ENCODE measurements around the gene TXNDC11. TPM values are rescaled to one million over a fixed set of nuclear protein-coding genes. Genes with fewer than 3 reads are reported as not detected.

Gene TXNDC11
- polyA plus RNA-seq, 1 donor (not counting 4 experiments of a cell fraction or from before 2014, with no cell fraction given), result 35.9 TPM

DNA sequence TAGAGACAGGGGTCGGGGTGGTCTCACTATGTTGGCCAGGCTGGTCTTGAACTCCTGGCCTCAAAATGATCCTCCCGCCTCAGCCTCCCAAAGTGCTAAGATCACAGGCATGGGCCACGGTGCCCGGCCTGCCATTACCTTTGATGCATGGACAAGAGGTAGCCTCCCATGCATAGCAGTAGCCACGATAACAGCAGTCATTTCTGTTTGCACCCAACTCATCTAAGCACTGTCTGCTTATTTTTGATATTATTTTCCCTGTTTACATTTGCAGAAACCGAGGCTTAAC is 111.9 kb downstream of the TXNDC11 start:
- Histone ChIP-seq H3K4me2 (ENCODE audit: control insufficient read depth, extremely low read depth, insufficient read depth, low read depth, low read length) (no peak overlapping the region), H3K36me3 (ENCODE audit: control insufficient read depth in 2 of 2, extremely low read depth in 1 of 2, insufficient read depth in 2 of 2, low read length in 2 of 2) (no peaks in the 10 kb centered on the region), H2AFZ (ENCODE audit: control insufficient read depth, low read length) (no peak overlapping the region), H3K27ac (ENCODE audit: control insufficient read depth, insufficient read depth, low read length) (no peak overlapping the region), H4K20me1 (ENCODE audit: control insufficient read depth, extremely low read depth, insufficient read depth, low read length) (no peaks in the 10 kb centered on the region), H3K9me3 (ENCODE audit: control insufficient read depth, low read depth, low read length) (no peaks in the 10 kb centered on the region), H3K4me3 (ENCODE audit: control insufficient read depth in 2 of 3, extremely low read depth in 1 of 3, insufficient read depth in 2 of 3, low read depth in 1 of 3, low read length in 3 of 3) (no peak overlapping the region), H3K9ac (ENCODE audit: control insufficient read depth, extremely low read depth, insufficient read depth, low read length) (no peak overlapping the region), H3K4me1 (ENCODE audit: control insufficient read depth, extremely low read depth, insufficient read depth, low read length) (peaks cover 28% of the 10 kb centered on the region), H3K9me1 (ENCODE audit: control insufficient read depth, extremely low read depth, insufficient read depth, low read length) (no peaks in the 10 kb centered on the region), H3K79me2 (ENCODE audit: control insufficient read depth, insufficient read depth, low read length) (no peaks in the 10 kb centered on the region), H3K27me3 (ENCODE audit: control insufficient read depth, extremely low read depth, insufficient read depth, low read length) (no peaks in the 10 kb centered on the region)
- DNase-seq (ENCODE audit: low read depth, low spot score) (no peak), FAIRE-seq (no peak)
- dilution Hi-C loops (cut with MboI; ENCODE audit: extremely low pct_ligation_motif_present, low sequenced_read_pairs), result no loop called here
- TF ChIP-seq, protein P1, sequence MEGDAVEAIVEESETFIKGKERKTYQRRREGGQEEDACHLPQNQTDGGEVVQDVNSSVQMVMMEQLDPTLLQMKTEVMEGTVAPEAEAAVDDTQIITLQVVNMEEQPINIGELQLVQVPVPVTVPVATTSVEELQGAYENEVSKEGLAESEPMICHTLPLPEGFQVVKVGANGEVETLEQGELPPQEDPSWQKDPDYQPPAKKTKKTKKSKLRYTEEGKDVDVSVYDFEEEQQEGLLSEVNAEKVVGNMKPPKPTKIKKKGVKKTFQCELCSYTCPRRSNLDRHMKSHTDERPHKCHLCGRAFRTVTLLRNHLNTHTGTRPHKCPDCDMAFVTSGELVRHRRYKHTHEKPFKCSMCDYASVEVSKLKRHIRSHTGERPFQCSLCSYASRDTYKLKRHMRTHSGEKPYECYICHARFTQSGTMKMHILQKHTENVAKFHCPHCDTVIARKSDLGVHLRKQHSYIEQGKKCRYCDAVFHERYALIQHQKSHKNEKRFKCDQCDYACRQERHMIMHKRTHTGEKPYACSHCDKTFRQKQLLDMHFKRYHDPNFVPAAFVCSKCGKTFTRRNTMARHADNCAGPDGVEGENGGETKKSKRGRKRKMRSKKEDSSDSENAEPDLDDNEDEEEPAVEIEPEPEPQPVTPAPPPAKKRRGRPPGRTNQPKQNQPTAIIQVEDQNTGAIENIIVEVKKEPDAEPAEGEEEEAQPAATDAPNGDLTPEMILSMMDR (optimal IDR thresholded peaks at IDR 0.05 in 1 of 3, IDR thresholded peaks at IDR 0.05 in 1 of 3, conservative IDR thresholded peaks at IDR 0.05 in 1 of 3; ENCODE audit: extremely low read depth in 1 of 3, insufficient read depth in 2 of 3, low read length in 3 of 3), result no peak
- no peak for TF ChIP-seq EZH2 (IDR thresholded peaks at IDR 0.05; ENCODE audit: low read length)

DNA sequence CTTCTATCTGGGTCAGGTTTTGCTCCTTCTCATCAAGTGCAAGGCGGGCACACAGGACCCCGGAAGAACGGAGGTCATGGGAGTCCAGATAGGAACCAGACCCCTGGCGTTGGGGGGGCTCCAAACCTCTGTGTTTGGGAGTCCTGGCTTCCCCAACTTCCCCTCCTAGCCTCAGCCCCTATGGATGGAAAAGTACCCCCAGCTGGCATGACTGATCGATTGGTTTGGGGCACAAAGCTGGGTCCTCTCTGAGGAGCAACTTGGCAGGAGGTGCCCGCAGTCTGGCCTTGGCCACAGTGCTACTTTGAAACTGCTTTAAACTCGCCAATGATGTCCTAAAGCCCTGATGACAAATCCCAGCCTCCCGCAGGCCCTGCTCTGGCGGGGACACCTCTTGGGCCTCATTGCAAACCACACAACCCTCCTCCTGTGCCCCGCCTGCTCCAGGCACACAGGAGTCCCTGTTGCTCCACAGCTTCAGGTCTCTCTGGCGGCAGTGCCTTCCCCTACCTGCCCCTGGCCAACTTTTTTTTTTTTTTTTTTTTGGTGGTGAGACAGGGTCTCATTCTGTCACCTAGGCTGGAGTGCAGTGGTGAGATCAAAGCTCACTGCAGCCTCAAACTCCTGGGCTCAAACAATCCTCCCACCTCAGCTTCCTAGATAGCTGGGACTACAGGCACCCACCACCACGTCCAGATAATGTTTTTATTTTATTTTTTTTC is 112.5 kb downstream of the TXNDC11 start:
- H3K27ac ChIP-seq (ENCODE audit: control insufficient read depth, insufficient read depth, low read length), result no peak overlapping the region
- H3K9ac ChIP-seq (ENCODE audit: control insufficient read depth, extremely low read depth, insufficient read depth, low read length), result no peak overlapping the region
- H3K4me2 ChIP-seq (ENCODE audit: control insufficient read depth, extremely low read depth, insufficient read depth, low read depth, low read length), result no peak overlapping the region

More for the DNA sequence above, 112.5 kb downstream of the TXNDC11 start:
- Histone ChIP-seq H3K36me3 (ENCODE audit: control insufficient read depth in 2 of 2, extremely low read depth in 1 of 2, insufficient read depth in 2 of 2, low read length in 2 of 2) (no peaks in the 10 kb centered on the region), H3K4me3 (ENCODE audit: control insufficient read depth in 2 of 3, extremely low read depth in 1 of 3, insufficient read depth in 2 of 3, low read depth in 1 of 3, low read length in 3 of 3) (no peak overlapping the region), H3K79me2 (ENCODE audit: control insufficient read depth, insufficient read depth, low read length) (no peaks in the 10 kb centered on the region), H3K4me1 (ENCODE audit: control insufficient read depth, extremely low read depth, insufficient read depth, low read length) (peaks cover 26% of the 10 kb centered on the region), H2AFZ (ENCODE audit: control insufficient read depth, low read length) (no peak overlapping the region), H3K9me3 (ENCODE audit: control insufficient read depth, low read depth, low read length) (no peaks in the 10 kb centered on the region), H3K27me3 (ENCODE audit: control insufficient read depth, extremely low read depth, insufficient read depth, low read length) (no peaks in the 10 kb centered on the region), H3K9me1 (ENCODE audit: control insufficient read depth, extremely low read depth, insufficient read depth, low read length) (no peaks in the 10 kb centered on the region), H4K20me1 (ENCODE audit: control insufficient read depth, extremely low read depth, insufficient read depth, low read length) (no peaks in the 10 kb centered on the region)
- TF ChIP-seq, protein P1 (optimal IDR thresholded peaks at IDR 0.05 in 1 of 3, IDR thresholded peaks at IDR 0.05 in 1 of 3, conservative IDR thresholded peaks at IDR 0.05 in 1 of 3; ENCODE audit: extremely low read depth in 1 of 3, insufficient read depth in 2 of 3, low read length in 3 of 3), result no peak
- no peak for TF ChIP-seq EZH2 (IDR thresholded peaks at IDR 0.05; ENCODE audit: low read length)
- FAIRE-seq (no peak), DNase-seq (ENCODE audit: low read depth, low spot score) (no peak)
- dilution Hi-C loops (cut with MboI; ENCODE audit: extremely low pct_ligation_motif_present, low sequenced_read_pairs), result no loop called here

Small RNAs within 50 kb of the gene (small RNA-seq; reads per million reads assigned to genes)
- gene RF00017 (ENCODE audit: insufficient read length in 3 of 3, low read depth in 3 of 3, low replicate concordance in 1 of 3), result 0 reads per million in 3 experiments

Other genes starting within 250 kb of the TXNDC11 start
- gene LITAF, start 155.9 kb downstream of the TXNDC11 start, polyA plus RNA-seq, result 56.8 to 145 TPM (median 85.4 TPM) in 3 replicates
- 15.9 to 18.1 TPM (median 17.3 TPM) in 3 replicates for gene SNN, start 74.4 kb downstream of the TXNDC11 start, polyA plus RNA-seq
- 23.0 to 51.4 TPM (median 43.9 TPM) in 3 replicates for gene ZC3H7A, start 54.4 kb upstream of the TXNDC11 start, polyA plus RNA-seq
- gene RSL1D1, start 108.7 kb upstream of the TXNDC11 start, polyA plus RNA-seq, result 84.2 to 185 TPM (median 172 TPM) in 3 replicates
- 94.4 to 163 TPM (median 118 TPM) in 3 replicates for gene GSPT1, start 173.1 kb upstream of the TXNDC11 start, polyA plus RNA-seq
- gene NPIPB2, start 199.2 kb upstream of the TXNDC11 start, polyA plus RNA-seq, result 3.6 to 5.5 TPM (median 5.0 TPM) in 3 replicates
- gene TNFRSF17, start 222.4 kb upstream of the TXNDC11 start, polyA plus RNA-seq, result 0.13 TPM in 1 of 3 replicates, not detected in the others
- gene SNX29, start 233.9 kb upstream of the TXNDC11 start, polyA plus RNA-seq, result 9.6 to 17.5 TPM (median 11.3 TPM) in 3 replicates